Lung (tissue), 12 donors: ENCODE results near the gene IL16. TPM values are rescaled to one million over a fixed set of nuclear protein-coding genes. Genes with fewer than 3 reads are reported as not detected.

ENCODE experiments used
- ATAC-seq: fragments of 200-7000 bp; cut with Tn5 transposase; one replicate; pipeline ENCODE4 v1.9.1; 2020; ENCODE audit warnings: moderate number of reproducible peaks; ENCODE audit not compliant: insufficient read depth, low FRiP score
- DNase-seq, 3 donors: peaks; one replicate each; pipeline ENCODE4 v3.0.0-alpha.2; 2013 to 2017
- H3K27ac ChIP-seq, 2 donors: one replicate each; pipeline ENCODE4 v1.5.1; 2013; ENCODE audit warnings: mild to moderate bottlenecking in 2 of 2, moderate library complexity in 2 of 2, control low read depth in 1 of 2, inconsistent platforms in 1 of 2, low read depth in 1 of 2, low read length in 1 of 2
- H3K27me3 ChIP-seq, 3 donors: one replicate each; pipeline ENCODE4 v1.5.1; 2013; ENCODE audit warnings: low read length in 2 of 3; ENCODE audit not compliant: control insufficient read depth in 3 of 3, insufficient read depth in 3 of 3
- H3K36me3 ChIP-seq, 4 donors: one replicate each; pipeline ENCODE4 v1.5.1; 2013; ENCODE audit warnings: low read length in 4 of 4, mild to moderate bottlenecking in 1 of 4, moderate library complexity in 1 of 4; ENCODE audit not compliant: control insufficient read depth in 4 of 4, insufficient read depth in 4 of 4
- H3K4me1 ChIP-seq, 5 donors: one replicate each; pipeline ENCODE4 v1.5.1; 2013; ENCODE audit warnings: low read length in 5 of 5, mild to moderate bottlenecking in 2 of 5, moderate library complexity in 1 of 5; ENCODE audit not compliant: control insufficient read depth in 5 of 5, insufficient read depth in 5 of 5
- H3K4me3 ChIP-seq: one replicate; pipeline ENCODE4 v1.5.1; 2013; ENCODE audit warnings: mild to moderate bottlenecking, control low read depth, moderate library complexity
- H3K9ac ChIP-seq, 2 donors: one replicate each; pipeline ENCODE4 v1.5.1; 2013; ENCODE audit warnings: low read length in 2 of 2, control low read depth in 1 of 2; ENCODE audit not compliant: insufficient read depth in 1 of 2
- H3K9me3 ChIP-seq, 4 donors: one replicate each; pipeline ENCODE4 v1.5.1; 2013; ENCODE audit warnings: low read length in 3 of 4, mild to moderate bottlenecking in 1 of 4, moderate library complexity in 1 of 4; ENCODE audit not compliant: control insufficient read depth in 4 of 4, insufficient read depth in 3 of 4
- CTCF ChIP-seq: IDR thresholded peaks from 2 replicates; pipeline ENCODE4 v1.5.1; 2012; ENCODE audit warnings: mild to moderate bottlenecking; ENCODE audit errors: control extremely low read depth, extremely low read depth
- WGBS, 2 donors: extraction: QIAGEN DNeasy Blood & Tissue Kit; methylation state at CpG; one replicate each; pipeline ENCODE4 v1.1.7; 2013; 5-methylcytosine and 5-hydroxymethylcytosine counted together
- polyA plus RNA-seq, 2 donors: library from polyadenylated mRNA; stranded (reverse); fragments of 200-250 nt; gene quantifications; one replicate each; pipeline ENCODE4 v1.2.1, GENCODE V29; 2013
- total RNA-seq, 2 donors: library from RNA; depleted of rRNA in 1 of 2; stranded (reverse); fragments of >200 nt in 1 of 2; gene quantifications; one replicate each; pipeline ENCODE4 v1.2.1, GENCODE V29; 2014 to 2021
- donor health status: control.
- donor health status: control.
- donor health status: Bipolar disorder and iron deficiency.
- donor health status: healthy.
- donor health status: DM: yes; HTN: yes; CAD: no.

The IL16 gene
- total and polyA plus RNA-seq, 4 donors: 18.8 to 45.4 (median 24.4) TPM

- Histone ChIP-seq H3K9ac (no peak overlapping the region), H3K36me3 (peaks cover 0 to 3% (median 1%) of the 10 kb centered on the region in 4 donors), H3K27ac (no peak overlapping the region), H3K4me3 (no peak overlapping the region), H3K27me3 (no peaks in the 10 kb centered on the region), H3K9me3 (no peaks in the 10 kb centered on the region), H3K4me1 (peaks cover 0 to 14% (median 5%) of the 10 kb centered on the region in 5 donors)
- ATAC-seq: no peak
- DNase-seq: no peak
- WGBS, 2 donors: 73 to 86% methylated on average over 6 of the region's 6 CpGs
- no peak for TF ChIP-seq CTCF
Observed at GRCh38 chr15:81264072-81264857, 67.6 kb downstream of the IL16 start.

GRCh38 chr15:81265256-81265943, 68.7 kb downstream of the IL16 start:
- Histone ChIP-seq H3K36me3 (peaks cover 0 to 6% (median under 1%) of the 10 kb centered on the region in 4 donors), H3K27me3 (no peaks in the 10 kb centered on the region), H3K9ac (no peak overlapping the region), H3K4me1 (peaks cover 0 to 14% (median 5%) of the 10 kb centered on the region in 5 donors), H3K4me3 (no peak overlapping the region), H3K9me3 (no peaks in the 10 kb centered on the region), H3K27ac (no peak overlapping the region)
- 18 to 28% methylated on average over 12 of the region's 12 CpGs for WGBS, 2 donors
- ATAC-seq (peak; percentile 39), DNase-seq (peak in 1 of 3 donors; percentile 31)
- no peak for TF ChIP-seq CTCF

- H3K9ac ChIP-seq: no peak overlapping the region
- DNase-seq (peak; percentile 83 to 88 (median 84)), ATAC-seq (peak; percentile 93)
- peaks cover 0 to 6% (median under 1%) of the 10 kb centered on the region in 4 donors for H3K36me3 ChIP-seq
- TF ChIP-seq CTCF: peak; percentile 95
- H3K9me3 ChIP-seq: no peaks in the 10 kb centered on the region
- no peak overlapping the region for H3K4me3 ChIP-seq
- H3K27me3 ChIP-seq: no peaks in the 10 kb centered on the region
- peaks cover 0 to 14% (median 5%) of the 10 kb centered on the region in 5 donors for H3K4me1 ChIP-seq
- WGBS, 2 donors: 5 to 7% methylated on average over 14 of the region's 14 CpGs
- H3K27ac ChIP-seq: no peak overlapping the region
Observed at GRCh38 chr15:81265944-81266775, 69.5 kb downstream of the IL16 start.
